Activated gamma-delta T cell treated with Interleukin-2 at 50 U/mL for 16 hours (primary cell): ENCODE data around the gene OR5M11.
"Not testable (repeated sequence)": the region's sequence is repeated elsewhere in the genome, so short reads cannot be mapped to it uniquely, and the experiment has no call there.

Experiments
- DNase-seq: peaks from one replicate; pipeline ENCODE4 v3.0.0-alpha.2; 2020

OR5M11 gene

GRCh38 chr11:56543157-56543556 is at the start of gene OR5M11:
TSS of gene OR5M11 (minus strand) at chr11:56543257. CDS start at chr11:56543257, 0 bp downstream.
- no peak for DNase-seq

- not testable (repeated sequence) for DNase-seq
Measured at GRCh38 chr11:56592088-56592717, 49.1 kb upstream of the OR5M11 start.

GRCh38 chr11:56577621-56578020 is 34.6 kb upstream of the OR5M11 start, which contains the start of gene OR5M10:
TSS of gene OR5M10 (minus strand) at chr11:56577721. CDS start at chr11:56577721, 0 bp downstream.
- no peak for DNase-seq

DNA sequence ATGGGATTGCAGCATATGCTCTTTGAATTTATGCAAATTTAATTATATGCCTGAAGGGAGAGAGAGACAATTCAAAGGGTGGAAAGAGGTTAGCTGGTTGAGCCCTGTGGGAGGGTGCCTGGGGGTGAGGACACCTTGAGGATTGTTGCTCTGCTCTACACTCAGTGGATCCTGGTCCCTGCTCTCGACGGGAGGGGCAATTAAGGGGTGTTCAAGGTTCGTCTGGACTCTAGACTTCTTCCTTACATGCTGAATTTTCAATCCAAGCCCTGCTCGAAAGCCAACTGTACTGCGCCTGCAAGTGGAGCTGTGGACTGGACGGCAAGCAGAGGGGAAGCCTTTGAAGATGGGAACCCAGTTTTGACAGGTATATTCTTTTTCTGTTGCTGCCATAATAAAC is 15.5 kb upstream of the OR5M11 start:
- no peak for DNase-seq

- not testable (repeated sequence) for DNase-seq
Measured at GRCh38 chr11:56554691-56555090, 11.6 kb upstream of the OR5M11 start.

- DNase-seq, result no peak
Measured at GRCh38 chr11:56545531-56545930, 2.5 kb upstream of the OR5M11 start.

GRCh38 chr11:56543739-56544138 is 682 bp upstream of the OR5M11 start:
- no peak for DNase-seq

GRCh38 chr11:56533054-56533740 is 9.9 kb downstream of the OR5M11 start:
- no peak for DNase-seq

- no peak for DNase-seq
Measured at GRCh38 chr11:56531856-56532255, 11.2 kb downstream of the OR5M11 start.

GRCh38 chr11:56522008-56522407 is 21.0 kb downstream of the OR5M11 start:
- no peak for DNase-seq

GRCh38 chr11:56513280-56513679 is 29.8 kb downstream of the OR5M11 start:
- no peak for DNase-seq

- DNase-seq, result no peak
Measured at GRCh38 chr11:56509439-56509838, 33.6 kb downstream of the OR5M11 start.

DNA sequence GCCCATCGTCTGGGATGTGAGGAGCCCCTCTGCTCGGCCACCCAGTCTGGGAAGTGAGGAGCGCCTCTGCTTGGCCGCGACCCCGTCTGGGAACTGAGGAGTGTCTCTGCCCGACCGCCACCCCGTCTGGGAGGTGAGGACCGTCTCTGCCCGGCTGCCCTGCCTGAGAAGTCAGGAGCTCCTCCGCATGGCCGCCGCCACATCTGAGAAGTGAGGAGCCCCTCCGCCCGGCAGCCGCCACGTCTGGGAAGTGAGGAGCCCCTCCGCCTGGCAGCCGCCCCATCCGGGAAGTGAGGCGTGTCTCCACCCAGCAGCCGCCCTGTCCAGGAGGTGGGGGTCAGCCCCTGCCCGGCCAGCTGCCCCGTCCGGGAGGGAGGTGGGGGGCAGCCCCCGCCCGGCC is 46.0 kb downstream of the OR5M11 start:
- no peak for DNase-seq

DNA sequence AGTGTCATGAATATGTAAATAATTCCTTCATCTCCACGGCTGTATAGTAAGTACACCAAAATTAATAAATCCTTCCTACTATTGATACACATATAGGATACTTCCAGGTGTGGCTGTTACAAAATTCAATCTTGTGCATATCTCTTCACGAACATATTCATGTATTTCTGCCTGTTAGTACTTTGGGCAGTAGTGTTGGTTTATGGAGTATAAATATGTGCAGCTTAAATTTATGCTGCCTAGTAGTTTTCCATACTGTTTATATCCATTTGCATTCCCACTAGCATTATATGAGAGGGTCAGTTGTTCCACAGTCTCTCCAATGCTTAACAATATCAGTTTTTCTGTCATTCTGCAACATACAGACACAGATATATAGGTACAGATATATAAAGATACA is 47.9 kb downstream of the OR5M11 start:
- no peak for DNase-seq
